Peyer's patch (tissue), 4 donors: ENCODE measurements around the gene DCANP1. TPM values are rescaled to one million over a fixed set of nuclear protein-coding genes. Genes with fewer than 3 reads are reported as not detected.
A peak's percentile ranks its signal among the peaks of the same experiment; 100 is the strongest.

Experiments
- DNase-seq, 3 donors: peaks; one replicate each; pipeline ENCODE4 v3.0.0-alpha.2; 2017 to 2019
- H3K27ac ChIP-seq, 4 donors: fragments of 200-600 bp; sonication (generic); one replicate each; pipeline ENCODE4 v1.5.1; 2016 to 2019
- H3K27me3 ChIP-seq, 2 donors: fragments of 200-600 bp; sonication (generic); one replicate each; pipeline ENCODE4 v1.5.1; 2019
- H3K36me3 ChIP-seq, 3 donors: fragments of 200-600 bp; sonication (generic); one replicate each; pipeline ENCODE4 v1.5.1; 2016 to 2019
- H3K4me1 ChIP-seq, 4 donors: fragments of 200-600 bp; sonication (generic); one replicate each; pipeline ENCODE4 v1.5.1; 2016 to 2019
- H3K4me3 ChIP-seq, 4 donors: fragments of 200-600 bp; sonication (generic); 1 replicate in 3 of 4; 2 replicates in 1 of 4; pipeline ENCODE4 v1.5.1; 2016 to 2019; ENCODE audit warnings: mild to moderate bottlenecking in 1 of 4
- H3K9me3 ChIP-seq, 4 donors: fragments of 200-600 bp; sonication (generic); one replicate each; pipeline ENCODE4 v1.5.1; 2016 to 2019; ENCODE audit warnings: mild to moderate bottlenecking in 1 of 4
- CTCF ChIP-seq, 6 experiments: fragments of 450-650 bp in 4 of 6; fragments of 200-600 bp in 2 of 6; sonication (generic) in 1 of 6; IDR thresholded peaks; one replicate each; pipeline ENCODE4 v1.5.1; 2017 to 2019; ENCODE audit warnings: antibody characterized with exemption in 6 of 6, mild to moderate bottlenecking in 3 of 6, moderate library complexity in 1 of 6
- POLR2A ChIP-seq, 2 donors: fragments of 450-650 bp; IDR thresholded peaks; one replicate each; pipeline ENCODE4 v1.5.1; 2017; ENCODE audit warnings: antibody characterized with exemption in 2 of 2, mild to moderate bottlenecking in 2 of 2, moderate library complexity in 2 of 2
- total RNA-seq, 4 donors: library from RNA; depleted of rRNA; stranded (reverse); fragments of >200 nt; gene quantifications; one replicate each; pipeline ENCODE4 v1.1.0, GENCODE V29; 2016

DCANP1 gene
- total RNA-seq, 4 donors from 2014 or later = 0.27 to 1.7 TPM; not detected in 2

GRCh38 chr5:135468541-135468940, 21.4 kb upstream of the DCANP1 start:
- Histone ChIP-seq H3K27me3 (no peaks in the 10 kb centered on the region), H3K9me3 (no peaks in the 10 kb centered on the region), H3K4me3 (no peak overlapping the region), H3K36me3 (no peaks in the 10 kb centered on the region), H3K4me1 (no peaks in the 10 kb centered on the region), H3K27ac (no peak overlapping the region)
- DNase-seq = no peak
- TF ChIP-seq POLR2A (IDR thresholded peaks at IDR 0.05) (no peak), CTCF (IDR thresholded peaks at IDR 0.05) (no peak)

DNA sequence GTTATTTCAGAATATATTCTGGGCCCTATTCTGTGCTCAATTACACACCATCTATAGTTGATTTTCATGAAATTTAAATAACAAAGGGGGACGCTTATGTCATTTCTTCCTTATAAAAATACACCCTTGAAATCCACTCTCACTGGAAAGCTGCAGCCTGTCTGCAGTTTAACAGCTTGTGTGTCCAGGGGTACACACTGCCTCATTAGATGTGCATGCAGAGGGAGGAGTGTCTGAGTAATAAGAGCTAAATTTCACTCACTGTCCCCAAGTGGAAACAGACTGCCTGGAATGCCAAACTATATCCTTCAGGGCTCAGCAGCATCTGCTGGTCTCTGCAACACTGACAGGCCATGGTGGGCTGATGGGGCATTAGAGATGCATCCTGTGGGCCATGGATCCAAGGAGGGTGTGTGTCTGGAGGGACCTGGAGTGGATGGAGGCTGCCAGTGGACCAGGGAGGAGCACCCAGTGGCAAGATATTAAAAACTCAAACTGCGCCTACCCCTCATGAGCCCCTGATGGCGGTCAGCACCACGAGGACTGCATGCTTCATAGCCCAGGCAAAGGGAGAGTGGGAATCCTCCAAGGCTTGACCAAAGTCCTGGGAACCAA, 20.8 kb upstream of the DCANP1 start:
- Histone ChIP-seq H3K9me3 (no peaks in the 10 kb centered on the region), H3K27ac (no peak overlapping the region), H3K4me1 (no peaks in the 10 kb centered on the region), H3K27me3 (no peaks in the 10 kb centered on the region), H3K36me3 (no peaks in the 10 kb centered on the region), H3K4me3 (no peak overlapping the region)
- DNase-seq = no peak
- TF ChIP-seq POLR2A (IDR thresholded peaks at IDR 0.05) = no peak
- TF ChIP-seq CTCF (IDR thresholded peaks at IDR 0.05) = no peak

GRCh38 chr5:135467051-135467625, 20.0 kb upstream of the DCANP1 start:
- Histone ChIP-seq H3K27ac (no peak overlapping the region), H3K9me3 (no peaks in the 10 kb centered on the region), H3K4me1 (no peaks in the 10 kb centered on the region), H3K27me3 (no peaks in the 10 kb centered on the region), H3K4me3 (no peak overlapping the region), H3K36me3 (no peaks in the 10 kb centered on the region)
- DNase-seq = peak in 1 of 3 donors; percentile 31
- TF ChIP-seq CTCF (IDR thresholded peaks at IDR 0.05) (no peak), POLR2A (IDR thresholded peaks at IDR 0.05) (no peak)

DNA sequence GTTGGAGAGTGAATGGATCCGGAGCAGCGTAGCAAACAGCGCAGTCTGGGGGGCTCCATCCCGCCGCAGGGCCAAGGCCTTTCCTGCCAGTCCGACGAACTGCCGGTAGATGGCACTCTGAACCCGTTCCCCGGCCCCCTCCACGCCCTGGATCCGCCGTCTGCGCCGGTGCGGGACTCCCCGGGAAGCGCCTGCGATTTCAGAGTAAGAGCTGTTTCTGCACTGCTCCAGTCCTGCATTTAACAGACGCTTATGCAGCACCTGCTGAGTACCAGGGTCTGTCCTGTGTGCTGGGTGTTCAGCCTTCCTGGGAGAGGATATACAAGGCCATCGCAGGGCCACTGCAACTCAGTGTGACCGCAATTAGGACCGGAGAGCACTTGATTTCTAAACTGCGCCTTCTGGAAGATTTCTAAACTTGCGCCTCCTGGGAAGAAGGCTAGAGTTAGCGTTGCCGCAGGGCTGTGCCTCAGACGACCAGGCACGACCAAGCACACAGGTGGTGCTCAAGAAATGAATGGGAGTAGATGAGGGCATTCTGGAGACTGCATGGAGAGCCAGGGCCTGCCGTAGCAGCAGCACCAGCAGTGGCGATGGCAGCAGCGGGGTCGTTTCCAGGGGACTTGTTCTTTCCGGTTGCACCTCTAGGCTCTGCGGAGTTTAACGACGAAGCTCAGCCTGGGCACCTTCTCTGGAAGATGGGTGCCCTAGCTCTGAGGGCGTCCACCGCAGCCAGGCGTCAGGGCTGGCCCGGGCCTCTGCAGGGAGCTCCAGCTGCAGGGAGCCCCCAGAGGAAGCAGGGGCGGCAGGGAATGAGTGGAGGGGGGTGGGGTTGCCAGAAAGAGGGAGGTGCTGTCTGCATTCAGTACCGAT, 19.3 kb upstream of the DCANP1 start:
- Histone ChIP-seq H3K4me3 (peak overlapping the region in 2 of 4 donors; percentile 3 to 38), H3K4me1 (no peaks in the 10 kb centered on the region), H3K27me3 (no peaks in the 10 kb centered on the region), H3K36me3 (no peaks in the 10 kb centered on the region), H3K9me3 (no peaks in the 10 kb centered on the region), H3K27ac (no peak overlapping the region)
- TF ChIP-seq POLR2A (IDR thresholded peaks at IDR 0.05) (no peak), CTCF (IDR thresholded peaks at IDR 0.05) (peak in 5 of 6 experiments; percentile 40 to 75 (median 70))
- DNase-seq = peak; percentile 33 to 79 (median 79)

GRCh38 chr5:135465391-135466122, 18.4 kb upstream of the DCANP1 start:
- peak in 1 of 3 donors; percentile 21 for DNase-seq
- H3K27me3 ChIP-seq = no peaks in the 10 kb centered on the region
- TF ChIP-seq CTCF (IDR thresholded peaks at IDR 0.05) (no peak), POLR2A (IDR thresholded peaks at IDR 0.05) (no peak)

More at GRCh38 chr5:135465391-135466122, 18.4 kb upstream of the DCANP1 start:
- Histone ChIP-seq H3K4me1 (no peaks in the 10 kb centered on the region), H3K27ac (no peak overlapping the region), H3K9me3 (no peaks in the 10 kb centered on the region), H3K4me3 (no peak overlapping the region), H3K36me3 (no peaks in the 10 kb centered on the region)
